ENCODE data around the gene MDFI. TPM values are rescaled to one million over a fixed set of nuclear protein-coding genes. Genes with fewer than 3 reads are reported as not detected.

Gene MDFI
- total RNA-seq, 1 experiment from 2014 or later, result not detected

- DNase-seq, result no peak
- H3K27me3 Mint-ChIP-seq (ENCODE audit: insufficient read depth, unreplicated experiment), result no peaks in the 10 kb centered on the region
- H3K27me3 ChIP-seq (replicated peaks; ENCODE audit: control insufficient read depth, insufficient read depth, low read length), result no peaks in the 10 kb centered on the region
- no peak for TF ChIP-seq CTCF (IDR thresholded peaks at IDR 0.05; ENCODE audit: insufficient read depth in 1 of 2, low read depth in 1 of 2, low read length in 1 of 2, severe bottlenecking in 1 of 2, unreplicated experiment in 1 of 2)
- H3K4me1 Mint-ChIP-seq (ENCODE audit: low read depth, unreplicated experiment), result peaks cover 23% of the 10 kb centered on the region
- no peaks in the 10 kb centered on the region for H3K9me3 Mint-ChIP-seq (ENCODE audit: unreplicated experiment)
- POLR2A ChIA-PET, result no interaction called here
- H3K4me3 ChIP-seq (ENCODE audit: low read depth, low read length), result no peak overlapping the region
- no peaks in the 10 kb centered on the region for H3K9me3 ChIP-seq
- H3K27ac Mint-ChIP-seq (ENCODE audit: unreplicated experiment), result no peak overlapping the region
- H3K4me1 ChIP-seq, result no peaks in the 10 kb centered on the region
- H3K36me3 Mint-ChIP-seq (ENCODE audit: insufficient read depth, unreplicated experiment), result peaks cover 97% of the 10 kb centered on the region
- no peak overlapping the region for H3K4me3 Mint-ChIP-seq (ENCODE audit: unreplicated experiment)
- H3K36me3 ChIP-seq (ENCODE audit: control insufficient read depth, insufficient read depth, low read length), result peaks cover 17% of the 10 kb centered on the region
- no TSS peak for BruUV-seq (replicated peaks)
- CTCF ChIA-PET, result interaction anchor here (1.2 kb wide), 1 partner anchor 86 kb away, joined by 3 read pairs; no protein-coding TSS in a partner anchor
- intact Hi-C loops (cut with micrococcal nuclease; ENCODE audit: unreplicated experiment), result no loop called here
These were observed 43.1 kb upstream of the MDFI start for GRCh38 chr6:41595166-41595565.

- peaks cover 15% of the 10 kb centered on the region for H3K4me1 Mint-ChIP-seq (ENCODE audit: low read depth, unreplicated experiment)
- H3K9me3 Mint-ChIP-seq (ENCODE audit: unreplicated experiment), result no peaks in the 10 kb centered on the region
- no peak overlapping the region for H3K4me3 Mint-ChIP-seq (ENCODE audit: unreplicated experiment)
- ChIA-PET CTCF (interaction anchor here (0.6 to 0.8 kb wide), 2 partner anchors 86 to 372 kb away, joined by 3 to 8 read pairs; no protein-coding TSS in a partner anchor), POLR2A (no interaction called here)
- H3K36me3 ChIP-seq (ENCODE audit: control insufficient read depth, insufficient read depth, low read length), result peaks cover 17% of the 10 kb centered on the region
- peaks cover 97% of the 10 kb centered on the region for H3K36me3 Mint-ChIP-seq (ENCODE audit: insufficient read depth, unreplicated experiment)
- no peaks in the 10 kb centered on the region for H3K27me3 Mint-ChIP-seq (ENCODE audit: insufficient read depth, unreplicated experiment)
- H3K4me3 ChIP-seq (ENCODE audit: low read depth, low read length), result no peak overlapping the region
- no TSS peak for BruUV-seq (replicated peaks)
- intact Hi-C loops (cut with micrococcal nuclease; ENCODE audit: unreplicated experiment), result no loop called here
- H3K9me3 ChIP-seq, result no peaks in the 10 kb centered on the region
- peak in 1 of 2 experiments; percentile 39 for DNase-seq
- no peaks in the 10 kb centered on the region for H3K27me3 ChIP-seq (replicated peaks; ENCODE audit: control insufficient read depth, insufficient read depth, low read length)
- no peak for TF ChIP-seq CTCF (IDR thresholded peaks at IDR 0.05; ENCODE audit: insufficient read depth in 1 of 2, low read depth in 1 of 2, low read length in 1 of 2, severe bottlenecking in 1 of 2, unreplicated experiment in 1 of 2)
- peak overlapping the region; percentile 53 for H3K27ac Mint-ChIP-seq (ENCODE audit: unreplicated experiment)
- no peaks in the 10 kb centered on the region for H3K4me1 ChIP-seq
These were observed 42.1 kb upstream of the MDFI start for GRCh38 chr6:41596096-41596685.

DNA sequence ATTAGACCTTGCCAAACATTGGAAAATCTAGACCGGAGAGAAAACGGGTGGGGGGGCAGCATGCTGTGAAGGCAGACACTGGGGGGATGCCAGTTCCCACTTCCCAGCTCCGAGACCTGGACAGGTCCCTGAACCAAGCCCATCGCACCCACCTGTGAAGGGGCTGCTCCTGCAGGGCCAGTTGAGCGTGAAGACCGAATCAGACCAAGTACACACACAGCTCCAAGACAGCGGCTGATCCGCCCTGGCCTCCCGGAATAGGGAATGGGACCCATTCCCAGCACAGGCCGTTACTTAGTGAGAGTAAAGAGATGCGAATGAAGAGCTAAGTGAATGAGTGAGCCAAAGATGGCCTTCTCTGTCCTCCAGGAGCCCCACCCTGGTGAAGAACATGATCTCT is 41.5 kb upstream of the MDFI start:
- ChIA-PET CTCF (interaction anchor here (0.8 kb wide), 1 partner anchor 85 kb away, joined by 8 read pairs; no protein-coding TSS in a partner anchor), POLR2A (no interaction called here)
- no peaks in the 10 kb centered on the region for H3K9me3 ChIP-seq
- no peak overlapping the region for H3K4me3 Mint-ChIP-seq (ENCODE audit: unreplicated experiment)
- H3K4me3 ChIP-seq (ENCODE audit: low read depth, low read length), result no peak overlapping the region
- peaks cover 10% of the 10 kb centered on the region for H3K4me1 Mint-ChIP-seq (ENCODE audit: low read depth, unreplicated experiment)
- H3K27ac Mint-ChIP-seq (ENCODE audit: unreplicated experiment), result peak overlapping the region; percentile 53
- intact Hi-C loops (cut with micrococcal nuclease; ENCODE audit: unreplicated experiment), result no loop called here
- no TSS peak for BruUV-seq (replicated peaks)
- H3K4me1 ChIP-seq, result no peaks in the 10 kb centered on the region
- peaks cover 17% of the 10 kb centered on the region for H3K36me3 ChIP-seq (ENCODE audit: control insufficient read depth, insufficient read depth, low read length)
- no peaks in the 10 kb centered on the region for H3K9me3 Mint-ChIP-seq (ENCODE audit: unreplicated experiment)
- peaks cover 97% of the 10 kb centered on the region for H3K36me3 Mint-ChIP-seq (ENCODE audit: insufficient read depth, unreplicated experiment)
- no peaks in the 10 kb centered on the region for H3K27me3 Mint-ChIP-seq (ENCODE audit: insufficient read depth, unreplicated experiment)
- no peak for TF ChIP-seq CTCF (IDR thresholded peaks at IDR 0.05; ENCODE audit: insufficient read depth in 1 of 2, low read depth in 1 of 2, low read length in 1 of 2, severe bottlenecking in 1 of 2, unreplicated experiment in 1 of 2)
- H3K27me3 ChIP-seq (replicated peaks; ENCODE audit: control insufficient read depth, insufficient read depth, low read length), result no peaks in the 10 kb centered on the region
- DNase-seq, result peak in 1 of 2 experiments; percentile 29
